ENCODE data around the gene AHR.

The AHR gene

DNA sequence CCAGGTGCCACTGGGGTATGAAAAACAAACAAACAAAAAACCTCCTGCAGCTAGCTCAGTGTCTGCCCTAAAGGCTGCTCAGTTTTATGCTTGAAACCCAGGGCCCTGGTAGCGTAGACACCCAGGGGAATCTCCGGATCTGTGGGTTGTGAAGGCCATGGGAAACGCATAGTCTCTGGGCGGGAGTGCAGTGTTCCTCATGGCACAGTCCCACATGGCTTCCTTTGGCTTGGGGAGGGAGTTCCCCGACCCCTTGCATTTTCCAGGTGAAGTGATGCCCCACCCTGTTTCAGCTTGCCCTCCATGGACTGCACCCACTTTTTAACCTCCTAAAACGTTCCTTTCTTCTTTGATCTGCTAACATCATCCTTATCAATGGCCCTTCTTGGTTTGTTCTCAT lies 56.0 kb downstream of the AHR start:
- Histone ChIP-seq H3K36me3 (ENCODE audit: control insufficient read depth, insufficient read depth, low read length) (no peaks in the 10 kb centered on the region), H3K9ac (ENCODE audit: low read length) (no peak overlapping the region), H3K27me3 (ENCODE audit: control insufficient read depth, insufficient read depth, low read length) (no peaks in the 10 kb centered on the region), H3K27ac (ENCODE audit: low read depth, low read length) (no peak overlapping the region), H3K4me3 (ENCODE audit: low read length) (no peak overlapping the region), H3K4me1 (ENCODE audit: control insufficient read depth, insufficient read depth, low read length) (no peaks in the 10 kb centered on the region)

DNA sequence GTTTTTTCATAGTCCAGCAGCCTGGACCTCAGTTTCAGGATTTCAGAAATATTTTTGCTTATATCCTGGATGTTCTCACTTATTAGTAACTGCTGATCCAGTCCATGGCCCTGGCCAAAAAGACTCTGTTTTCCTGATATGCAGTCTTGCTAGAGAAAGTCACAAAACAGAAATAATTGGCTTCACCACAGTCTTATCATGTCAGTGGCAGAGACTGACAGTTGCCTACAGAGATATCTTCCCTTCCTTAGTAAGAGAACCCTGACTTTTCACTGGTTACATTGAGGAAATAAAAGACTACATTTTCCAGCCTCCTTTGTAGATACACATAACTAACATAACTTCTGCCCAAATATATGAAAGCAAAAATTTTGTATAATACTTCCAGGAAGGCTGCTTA lies 56.6 kb downstream of the AHR start:
- H3K27me3 ChIP-seq (ENCODE audit: control insufficient read depth, insufficient read depth, low read length): no peaks in the 10 kb centered on the region
- H3K4me3 ChIP-seq (ENCODE audit: low read length): no peak overlapping the region
- H3K27ac ChIP-seq (ENCODE audit: low read depth, low read length): no peak overlapping the region
- no peaks in the 10 kb centered on the region for H3K4me1 ChIP-seq (ENCODE audit: control insufficient read depth, insufficient read depth, low read length)
- no peaks in the 10 kb centered on the region for H3K36me3 ChIP-seq (ENCODE audit: control insufficient read depth, insufficient read depth, low read length)
- H3K9ac ChIP-seq (ENCODE audit: low read length): no peak overlapping the region

DNA sequence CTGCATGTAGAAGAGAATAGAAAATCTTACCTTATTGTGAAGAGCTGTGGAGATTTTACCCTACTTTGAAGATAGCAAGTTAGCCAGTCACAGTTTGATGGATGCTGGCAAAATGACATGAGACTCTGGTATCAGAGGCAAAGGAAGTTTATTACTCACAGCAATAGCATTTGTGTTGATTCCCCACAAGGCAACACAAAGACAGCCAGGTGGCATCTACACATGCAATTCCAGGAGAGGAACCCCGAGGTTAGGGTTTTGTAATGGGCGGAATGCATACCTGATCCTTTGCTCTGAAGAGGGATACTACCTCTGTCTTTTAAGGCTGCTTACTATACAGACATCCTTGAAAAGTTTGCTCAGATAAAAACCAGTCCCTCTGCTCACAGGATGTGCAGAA lies 59.5 kb downstream of the AHR start:
- Histone ChIP-seq H3K9ac (ENCODE audit: low read length) (no peak overlapping the region), H3K4me1 (ENCODE audit: control insufficient read depth, insufficient read depth, low read length) (no peaks in the 10 kb centered on the region), H3K27ac (ENCODE audit: low read depth, low read length) (no peak overlapping the region)

DNA sequence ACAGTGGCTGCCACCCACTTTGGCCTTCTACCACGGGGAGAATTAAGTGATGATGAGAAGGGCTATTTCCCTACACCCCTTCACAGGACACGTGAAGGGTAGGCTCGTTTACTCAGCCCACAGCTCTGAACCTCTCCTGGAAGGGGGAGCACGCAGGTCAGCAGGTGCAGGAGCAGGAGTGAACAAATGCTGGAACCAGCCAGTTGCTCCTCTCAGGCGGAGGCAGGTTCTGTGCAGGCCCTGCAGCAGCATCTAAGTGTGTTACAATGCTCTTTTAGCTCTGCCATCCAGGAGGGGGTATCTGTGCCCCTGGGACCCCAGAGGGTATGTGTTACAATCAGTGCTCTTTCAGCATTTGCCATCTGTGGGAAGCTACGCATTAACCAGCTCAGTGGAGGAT lies 61.2 kb downstream of the AHR start:
- no peak overlapping the region for H3K27ac ChIP-seq (ENCODE audit: low read depth, low read length)
- H3K27me3 ChIP-seq (ENCODE audit: control insufficient read depth, insufficient read depth, low read length): no peaks in the 10 kb centered on the region
- no peaks in the 10 kb centered on the region for H3K36me3 ChIP-seq (ENCODE audit: control insufficient read depth, insufficient read depth, low read length)
- H3K4me1 ChIP-seq (ENCODE audit: control insufficient read depth, insufficient read depth, low read length): no peaks in the 10 kb centered on the region
- H3K9ac ChIP-seq (ENCODE audit: low read length): no peak overlapping the region
- no peak overlapping the region for H3K4me3 ChIP-seq (ENCODE audit: low read length)

More for the DNA sequence above, 59.5 kb downstream of the AHR start:
- Histone ChIP-seq H3K36me3 (ENCODE audit: control insufficient read depth, insufficient read depth, low read length) (no peaks in the 10 kb centered on the region), H3K27me3 (ENCODE audit: control insufficient read depth, insufficient read depth, low read length) (no peaks in the 10 kb centered on the region), H3K4me3 (ENCODE audit: low read length) (no peak overlapping the region)

DNA sequence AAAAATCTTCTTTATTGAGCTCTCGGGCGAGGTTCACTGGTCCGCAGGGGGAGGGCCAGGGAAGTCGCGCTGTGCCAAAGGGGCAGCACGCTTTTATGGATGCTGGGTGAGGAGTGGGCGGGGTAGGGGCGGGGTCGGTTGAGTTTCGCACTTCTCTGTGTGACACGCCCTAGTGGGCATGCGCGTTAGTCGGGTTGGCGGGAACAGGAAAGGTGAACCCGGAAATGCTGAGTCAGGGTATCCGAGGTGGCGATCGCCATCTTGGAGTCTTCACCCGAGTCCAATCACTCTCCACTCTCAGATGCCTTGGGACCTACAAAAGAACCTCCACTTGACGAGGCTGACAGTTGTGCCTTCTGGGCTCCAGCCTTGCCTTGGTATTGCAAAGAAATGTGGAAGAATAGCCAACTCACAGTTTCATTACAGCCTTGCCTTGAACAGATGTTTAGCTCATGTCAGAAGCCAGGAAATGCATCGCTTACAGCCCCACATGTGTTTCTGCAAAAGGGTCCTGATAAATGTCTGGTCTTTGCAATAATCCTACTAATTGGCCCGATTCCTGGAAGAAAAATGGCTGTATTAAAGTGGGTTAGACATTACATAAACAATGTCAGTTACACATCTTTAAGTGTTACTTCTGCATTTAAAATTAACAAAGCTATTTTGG lies 64.1 kb downstream of the AHR start:
- H3K4me1 ChIP-seq (ENCODE audit: control insufficient read depth, insufficient read depth, low read length): no peaks in the 10 kb centered on the region
- no peak overlapping the region for H3K9ac ChIP-seq (ENCODE audit: low read length)
- H3K4me3 ChIP-seq (ENCODE audit: low read length): no peak overlapping the region
- no peak overlapping the region for H3K27ac ChIP-seq (ENCODE audit: low read depth, low read length)
- no peaks in the 10 kb centered on the region for H3K36me3 ChIP-seq (ENCODE audit: control insufficient read depth, insufficient read depth, low read length)
- H3K27me3 ChIP-seq (ENCODE audit: control insufficient read depth, insufficient read depth, low read length): no peaks in the 10 kb centered on the region

DNA sequence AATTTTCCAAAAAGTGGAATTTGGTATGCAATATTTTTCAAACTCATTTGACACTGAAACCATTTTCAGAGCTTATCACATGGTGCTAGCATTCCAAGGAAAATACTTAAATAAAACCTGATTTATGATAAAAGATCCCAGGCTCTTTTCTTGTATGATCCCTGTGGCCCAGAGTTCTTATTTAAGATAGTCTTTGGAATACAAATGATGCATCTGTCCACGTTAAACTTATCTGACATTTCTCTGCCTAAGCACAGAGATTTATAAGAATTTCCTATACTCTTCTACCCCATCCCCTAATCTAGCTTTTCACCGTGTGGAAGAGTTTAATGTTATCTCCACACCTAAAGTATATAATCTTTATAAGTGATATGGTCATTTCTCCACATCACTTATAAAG lies 66.2 kb downstream of the AHR start:
- H3K4me1 ChIP-seq (ENCODE audit: control insufficient read depth, insufficient read depth, low read length): no peaks in the 10 kb centered on the region
- H3K4me3 ChIP-seq (ENCODE audit: low read length): no peak overlapping the region
- H3K27me3 ChIP-seq (ENCODE audit: control insufficient read depth, insufficient read depth, low read length): no peaks in the 10 kb centered on the region
- H3K36me3 ChIP-seq (ENCODE audit: control insufficient read depth, insufficient read depth, low read length): no peaks in the 10 kb centered on the region
- no peak overlapping the region for H3K27ac ChIP-seq (ENCODE audit: low read depth, low read length)
- H3K9ac ChIP-seq (ENCODE audit: low read length): no peak overlapping the region

DNA sequence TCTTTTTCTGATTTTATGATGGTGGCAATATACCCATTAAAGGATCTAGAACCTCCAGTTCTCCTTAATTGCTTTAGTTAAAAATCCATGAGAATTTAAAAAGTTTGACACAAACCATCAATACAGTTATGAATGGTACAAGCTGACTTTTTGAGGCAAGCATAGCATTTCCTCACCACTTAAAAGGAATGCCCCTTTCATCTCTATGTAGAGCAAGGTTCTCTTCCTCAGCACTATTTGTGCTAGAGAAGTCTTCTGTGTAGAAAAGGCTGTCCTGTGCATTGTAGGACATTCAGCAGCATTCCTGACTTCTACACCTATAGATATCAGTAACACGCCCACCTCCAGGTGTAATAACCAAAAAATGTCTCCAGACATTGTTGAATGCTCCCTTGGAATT lies 67.3 kb downstream of the AHR start:
- Histone ChIP-seq H3K27me3 (ENCODE audit: control insufficient read depth, insufficient read depth, low read length) (no peaks in the 10 kb centered on the region), H3K27ac (ENCODE audit: low read depth, low read length) (no peak overlapping the region), H3K4me1 (ENCODE audit: control insufficient read depth, insufficient read depth, low read length) (no peaks in the 10 kb centered on the region), H3K4me3 (ENCODE audit: low read length) (no peak overlapping the region), H3K36me3 (ENCODE audit: control insufficient read depth, insufficient read depth, low read length) (no peaks in the 10 kb centered on the region), H3K9ac (ENCODE audit: low read length) (no peak overlapping the region)

DNA sequence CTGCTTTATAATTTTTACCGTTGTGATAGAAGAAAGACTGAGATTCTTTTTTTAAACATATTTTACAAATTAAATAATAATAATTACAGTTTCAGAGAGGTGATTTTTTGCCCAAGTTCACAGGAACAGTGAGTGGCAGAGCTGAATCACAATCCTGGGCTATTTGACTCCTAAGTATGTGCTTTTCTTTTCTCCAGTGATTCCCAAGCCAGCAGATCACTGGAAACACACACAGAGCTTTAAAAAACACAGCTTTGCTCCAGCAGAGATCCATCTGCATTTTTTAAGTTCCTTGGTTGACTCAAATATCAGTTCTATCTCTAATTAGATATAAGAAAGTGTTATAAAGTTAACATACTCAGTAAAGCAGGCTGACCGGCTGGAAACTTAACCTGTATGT lies 69.0 kb downstream of the AHR start:
- Histone ChIP-seq H3K4me1 (ENCODE audit: control insufficient read depth, insufficient read depth, low read length) (peaks cover 4% of the 10 kb centered on the region), H3K9ac (ENCODE audit: low read length) (no peak overlapping the region), H3K36me3 (ENCODE audit: control insufficient read depth, insufficient read depth, low read length) (no peaks in the 10 kb centered on the region), H3K27me3 (ENCODE audit: control insufficient read depth, insufficient read depth, low read length) (no peaks in the 10 kb centered on the region), H3K27ac (ENCODE audit: low read depth, low read length) (no peak overlapping the region), H3K4me3 (ENCODE audit: low read length) (no peak overlapping the region)

DNA sequence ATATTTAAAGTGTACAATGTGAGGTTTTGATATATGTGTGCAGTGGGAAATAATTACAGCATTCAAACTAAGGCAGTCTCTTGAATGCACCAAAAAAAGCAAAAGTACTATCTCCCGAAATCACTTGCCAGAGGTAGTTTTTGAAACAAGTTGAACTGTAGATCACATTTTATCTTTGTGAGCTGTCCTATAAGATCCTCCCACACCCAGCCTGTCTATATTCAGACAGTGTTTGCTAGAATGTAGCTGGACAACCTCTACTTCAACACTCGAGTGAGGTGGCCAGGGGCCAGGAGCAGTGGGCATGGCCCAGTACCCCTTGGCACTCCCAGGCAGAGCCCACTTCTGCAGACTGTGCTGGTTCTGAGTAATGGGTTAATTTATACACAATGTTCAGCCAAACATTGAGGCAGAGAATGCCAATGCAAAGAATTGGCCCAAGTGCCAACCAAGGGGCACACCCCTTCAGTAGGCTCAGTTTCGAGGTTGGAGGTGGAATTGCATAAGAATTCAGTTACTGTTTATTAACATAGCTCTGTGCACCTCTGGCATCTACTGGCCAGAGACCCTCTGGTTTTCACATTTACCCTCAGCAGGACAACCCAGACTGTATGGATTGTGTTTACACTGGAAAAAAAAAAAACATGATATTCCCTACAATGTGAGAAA lies 70.5 kb downstream of the AHR start:
- peaks cover 4% of the 10 kb centered on the region for H3K4me1 ChIP-seq (ENCODE audit: control insufficient read depth, insufficient read depth, low read length)
- H3K36me3 ChIP-seq (ENCODE audit: control insufficient read depth, insufficient read depth, low read length): no peaks in the 10 kb centered on the region
- H3K4me3 ChIP-seq (ENCODE audit: low read length): no peak overlapping the region
- H3K27ac ChIP-seq (ENCODE audit: low read depth, low read length): no peak overlapping the region
- H3K9ac ChIP-seq (ENCODE audit: low read length): no peak overlapping the region
- no peaks in the 10 kb centered on the region for H3K27me3 ChIP-seq (ENCODE audit: control insufficient read depth, insufficient read depth, low read length)

DNA sequence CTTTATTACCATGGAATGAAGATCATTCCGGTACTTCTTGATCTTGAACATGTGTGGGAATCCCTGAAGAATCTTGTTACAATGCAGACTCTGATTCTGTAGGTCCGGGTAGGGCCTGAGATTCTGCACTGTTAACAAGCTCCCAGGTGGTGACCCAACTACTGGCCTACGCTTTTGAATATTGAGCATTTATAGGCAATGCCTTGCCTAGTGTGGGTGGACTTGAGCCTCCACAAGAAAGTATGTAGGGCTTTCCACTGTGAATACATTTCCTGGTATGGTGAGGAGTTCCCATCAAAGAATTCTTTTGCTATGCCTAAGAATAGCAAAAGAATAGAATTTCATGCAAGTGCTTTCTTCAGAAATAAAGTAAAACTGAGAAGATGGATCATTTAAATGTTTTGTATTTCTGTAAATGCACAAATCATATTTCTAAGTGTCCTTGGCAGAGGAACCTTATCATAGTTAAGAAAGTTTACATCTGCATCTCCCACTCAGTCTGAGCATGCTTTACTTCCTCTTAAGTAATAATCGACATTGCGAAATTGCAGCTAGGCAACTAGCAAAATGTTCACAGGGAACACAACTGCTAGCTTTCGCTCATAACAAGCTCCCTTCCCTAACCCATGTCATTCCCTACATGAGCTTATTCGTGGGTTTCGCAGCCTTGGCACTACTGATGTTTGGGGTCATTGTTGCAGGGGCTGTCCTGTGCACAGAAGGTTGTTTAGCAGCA lies 71.4 kb downstream of the AHR start:
- H3K36me3 ChIP-seq (ENCODE audit: control insufficient read depth, insufficient read depth, low read length): no peaks in the 10 kb centered on the region
- no peak overlapping the region for H3K9ac ChIP-seq (ENCODE audit: low read length)
- H3K27me3 ChIP-seq (ENCODE audit: control insufficient read depth, insufficient read depth, low read length): no peaks in the 10 kb centered on the region
- no peak overlapping the region for H3K4me3 ChIP-seq (ENCODE audit: low read length)
- H3K27ac ChIP-seq (ENCODE audit: low read depth, low read length): no peak overlapping the region
- peaks cover 4% of the 10 kb centered on the region for H3K4me1 ChIP-seq (ENCODE audit: control insufficient read depth, insufficient read depth, low read length)

DNA sequence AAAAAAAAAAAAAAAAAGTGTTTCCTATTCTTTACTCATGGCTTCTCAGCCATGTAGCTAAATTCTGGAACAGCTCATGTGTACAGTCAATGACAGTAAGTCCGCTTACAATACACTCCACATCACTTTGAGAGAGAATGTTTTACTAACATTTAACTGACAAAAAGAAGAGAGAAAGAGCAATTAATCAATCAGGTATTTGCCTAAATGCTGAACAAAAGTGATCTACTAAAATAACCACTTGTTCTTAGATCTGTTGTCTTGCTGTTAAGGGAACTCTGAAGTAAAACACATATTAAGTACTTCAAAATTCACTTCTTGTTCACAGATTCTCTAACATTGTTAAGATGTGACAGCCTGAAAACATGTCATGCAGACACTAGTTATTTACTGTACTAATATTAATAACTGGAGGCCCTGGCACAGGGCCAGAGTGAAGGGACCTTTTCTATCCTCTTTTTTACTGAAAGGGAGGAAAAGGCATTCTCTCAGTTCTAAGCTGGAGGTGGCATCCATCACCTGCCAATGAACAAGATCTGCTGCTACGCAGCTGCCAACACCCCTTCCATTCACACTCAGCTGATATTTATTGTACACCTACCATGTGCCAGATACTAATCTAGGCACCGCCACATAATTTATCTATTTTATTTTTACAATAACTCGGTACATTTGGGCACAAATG lies 72.6 kb downstream of the AHR start:
- Histone ChIP-seq H3K27me3 (ENCODE audit: control insufficient read depth, insufficient read depth, low read length) (no peaks in the 10 kb centered on the region), H3K9ac (ENCODE audit: low read length) (no peak overlapping the region), H3K4me1 (ENCODE audit: control insufficient read depth, insufficient read depth, low read length) (peaks cover 4% of the 10 kb centered on the region), H3K27ac (ENCODE audit: low read depth, low read length) (no peak overlapping the region), H3K4me3 (ENCODE audit: low read length) (no peak overlapping the region), H3K36me3 (ENCODE audit: control insufficient read depth, insufficient read depth, low read length) (no peaks in the 10 kb centered on the region)

DNA sequence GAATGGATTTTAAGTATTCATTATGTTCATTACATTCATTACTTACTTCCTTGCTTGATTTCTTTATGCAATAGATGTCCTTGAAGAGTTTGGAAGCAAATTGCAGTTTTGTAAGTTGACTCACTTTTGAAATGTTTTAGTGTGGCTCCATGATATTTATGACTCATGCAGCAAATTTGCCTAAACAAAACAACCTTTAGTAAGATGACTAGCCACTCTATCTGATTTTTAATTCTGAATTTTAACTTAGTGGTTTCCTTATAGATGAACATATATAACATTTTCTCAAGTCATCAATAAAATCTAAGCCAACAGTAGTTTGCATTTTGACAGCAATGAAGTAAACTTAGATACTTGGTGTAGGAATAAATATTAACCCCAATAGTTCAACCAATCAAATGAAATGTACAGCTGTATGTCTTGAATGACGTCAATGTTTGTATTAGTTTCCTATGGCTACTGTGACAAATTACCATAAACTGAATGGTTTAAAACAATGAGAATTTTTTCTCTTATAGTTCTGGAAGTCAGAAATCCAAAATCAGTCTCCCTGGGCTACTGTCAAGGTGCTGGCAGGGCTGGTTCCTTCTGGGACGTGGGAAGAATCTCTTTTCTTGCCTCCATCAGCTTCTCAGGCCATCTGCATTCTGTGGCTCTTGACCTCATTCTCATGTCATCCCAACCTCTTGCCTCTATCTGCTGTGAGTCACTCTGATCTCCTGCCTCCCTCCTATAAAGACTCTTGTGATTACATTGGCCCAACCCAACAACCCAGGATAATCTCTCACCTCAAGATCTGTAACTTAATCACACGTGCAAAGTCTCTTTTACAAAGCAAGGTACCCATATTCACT lies 73.4 kb downstream of the AHR start:
- H3K9ac ChIP-seq (ENCODE audit: low read length): no peak overlapping the region
- no peaks in the 10 kb centered on the region for H3K27me3 ChIP-seq (ENCODE audit: control insufficient read depth, insufficient read depth, low read length)
- H3K36me3 ChIP-seq (ENCODE audit: control insufficient read depth, insufficient read depth, low read length): no peaks in the 10 kb centered on the region
- peaks cover 4% of the 10 kb centered on the region for H3K4me1 ChIP-seq (ENCODE audit: control insufficient read depth, insufficient read depth, low read length)
- no peak overlapping the region for H3K27ac ChIP-seq (ENCODE audit: low read depth, low read length)
- no peak overlapping the region for H3K4me3 ChIP-seq (ENCODE audit: low read length)
